ENCODE measurements around the gene ZNF106. TPM values are rescaled to one million over a fixed set of nuclear protein-coding genes. Genes with fewer than 3 reads are reported as not detected.
A peak's percentile ranks its signal among the peaks of the same experiment; 100 is the strongest.

Gene ZNF106
- total RNA-seq, 2 donors from 2014 or later: 379 to 380 TPM

- ATAC-seq (no peak), DNase-seq (no peak)
- intact Hi-C loops (cut with DNase I): no loop called here
These were observed 660 bp downstream of the ZNF106 start for GRCh38 chr15:42490291-42490670.

GRCh38 chr15:42483677-42484076 is 7.3 kb downstream of the ZNF106 start:
- intact Hi-C loops (cut with DNase I): no loop called here
- ATAC-seq (peak in 1 of 2 donors; percentile 76), DNase-seq (no peak)

GRCh38 chr15:42482701-42483100 is 8.2 kb downstream of the ZNF106 start:
- ATAC-seq (no peak), DNase-seq (no peak)
- intact Hi-C loops (cut with DNase I): no loop called here

- intact Hi-C loops (cut with DNase I): loop anchor here in 1 of 2 donors (10.0 kb wide), 1 partner anchor 200 kb away; the partner anchor contains the start of genes GANC and TMEM87A
- DNase-seq (no peak), ATAC-seq (no peak)
These were observed 16.1 kb downstream of the ZNF106 start for GRCh38 chr15:42474827-42475226.

- intact Hi-C loops (cut with DNase I): loop anchor here in 1 of 2 donors (10.0 kb wide), 1 partner anchor 196 kb away; the partner anchor contains the start of genes GANC and TMEM87A
- DNase-seq (no peak), ATAC-seq (peak; percentile 41 to 48)
These were observed 19.9 kb downstream of the ZNF106 start for GRCh38 chr15:42471002-42471401.

GRCh38 chr15:42465520-42466259 is 25.3 kb downstream of the ZNF106 start:
- intact Hi-C loops (cut with DNase I): no loop called here
- DNase-seq (no peak), ATAC-seq (peak in 1 of 2 donors; percentile 21)

- intact Hi-C loops (cut with DNase I): no loop called here
- DNase-seq (no peak), ATAC-seq (no peak)
These were observed 29.7 kb downstream of the ZNF106 start for GRCh38 chr15:42461261-42461660.

GRCh38 chr15:42457445-42458442 is 33.2 kb downstream of the ZNF106 start:
- peak; percentile 93 to 95 for ATAC-seq
- intact Hi-C loops (cut with DNase I): no loop called here
- DNase-seq: peak; percentile 77

GRCh38 chr15:42456971-42457370 is 34.0 kb downstream of the ZNF106 start:
- intact Hi-C loops (cut with DNase I): no loop called here
- peak; percentile 48 to 64 for ATAC-seq
- DNase-seq: no peak

- peak in 1 of 2 donors; percentile 23 for ATAC-seq
- intact Hi-C loops (cut with DNase I): no loop called here
- DNase-seq: no peak
These were observed 34.4 kb downstream of the ZNF106 start for GRCh38 chr15:42456531-42456930.

- intact Hi-C loops (cut with DNase I): no loop called here
- DNase-seq (no peak), ATAC-seq (no peak)
These were observed 37.1 kb downstream of the ZNF106 start for GRCh38 chr15:42453826-42454225.

GRCh38 chr15:42450425-42450790 is 40.5 kb downstream of the ZNF106 start:
- DNase-seq (no peak), ATAC-seq (no peak)
- intact Hi-C loops (cut with DNase I): no loop called here

- no peak for DNase-seq
- ATAC-seq: peak in 1 of 2 donors; percentile 31
- intact Hi-C loops (cut with DNase I): no loop called here
These were observed 41.0 kb downstream of the ZNF106 start for GRCh38 chr15:42449770-42450424.

- intact Hi-C loops (cut with DNase I): no loop called here
- ATAC-seq (no peak), DNase-seq (no peak)
These were observed 42.7 kb downstream of the ZNF106 start for GRCh38 chr15:42448281-42448680.

- no peak for ATAC-seq
- no peak for DNase-seq
- intact Hi-C loops (cut with DNase I): no loop called here
These were observed 43.3 kb downstream of the ZNF106 start for GRCh38 chr15:42447599-42447998.

- intact Hi-C loops (cut with DNase I): no loop called here
- ATAC-seq: no peak
These were observed 45.4 kb downstream of the ZNF106 start for GRCh38 chr15:42445551-42445950.

GRCh38 chr15:42444415-42445063 is 46.4 kb downstream of the ZNF106 start:
- no peak for ATAC-seq
- intact Hi-C loops (cut with DNase I): no loop called here
- no peak for DNase-seq

More at GRCh38 chr15:42445551-42445950, 45.4 kb downstream of the ZNF106 start:
- no peak for DNase-seq

- peak in 1 of 2 donors; percentile 83 for ATAC-seq
- no peak for DNase-seq
- intact Hi-C loops (cut with DNase I): no loop called here
These were observed 63.3 kb downstream of the ZNF106 start for GRCh38 chr15:42427429-42428223.
